WERI-Rb-1 (cell line): ENCODE measurements around the gene RPL12.
"Not testable (repeated sequence)": the region's sequence is repeated elsewhere in the genome, so short reads cannot be mapped to it uniquely, and the experiment has no call there.

Experiments used
- DNase-seq: peaks from one replicate; pipeline ENCODE4 v3.0.0-alpha.2; 2020
- H3K27ac ChIP-seq: fragments of 250-450 bp; sonication (Bioruptor Pico); 2 replicates; pipeline ENCODE4 v1.5.1; 2020; ENCODE audit warnings: mild to moderate bottlenecking, moderate library complexity
- H3K27me3 ChIP-seq: fragments of 250-450 bp; sonication (Bioruptor Pico); 2 replicates; pipeline ENCODE4 v1.5.1; 2021; ENCODE audit warnings: mild to moderate bottlenecking, low read depth, moderate library complexity; ENCODE audit not compliant: insufficient read depth, severe bottlenecking
- H3K36me3 ChIP-seq: fragments of 250-450 bp; sonication (Bioruptor Pico); 2 replicates; pipeline ENCODE4 v1.5.1; 2020; ENCODE audit warnings: mild to moderate bottlenecking, moderate library complexity
- H3K4me3 ChIP-seq: 2 replicates; pipeline ENCODE4 v1.5.1; 2011; ENCODE audit warnings: low read depth, mild to moderate bottlenecking, control low read depth, low read length
- H3K9me3 ChIP-seq: fragments of 250-450 bp; sonication (Bioruptor Pico); 2 replicates; pipeline ENCODE4 v1.5.1; 2021; ENCODE audit warnings: mild to moderate bottlenecking, moderate library complexity; ENCODE audit not compliant: severe bottlenecking
- CTCF ChIP-seq: IDR thresholded peaks from 2 replicates; pipeline ENCODE4 v1.5.1; 2011; ENCODE audit warnings: low read depth, mild to moderate bottlenecking, control low read depth, inconsistent platforms, low read length

The RPL12 gene

GRCh38 chr9:127467621-127468020, 16.4 kb upstream of the RPL12 start:
- TF ChIP-seq CTCF: no peak
- H3K9me3 ChIP-seq: no peaks in the 10 kb centered on the region
- H3K27ac ChIP-seq: no peak overlapping the region
- H3K27me3 ChIP-seq: no peaks in the 10 kb centered on the region
- no peak for DNase-seq
- no peak overlapping the region for H3K4me3 ChIP-seq
- peaks cover 6% of the 10 kb centered on the region for H3K36me3 ChIP-seq

- H3K27ac ChIP-seq, H3K4me3 ChIP-seq, DNase-seq, H3K27me3 ChIP-seq, H3K9me3 ChIP-seq: not testable (repeated sequence)
- peaks cover 16% of the 10 kb centered on the region for H3K36me3 ChIP-seq
Measured at GRCh38 chr9:127466407-127466917, 15.3 kb upstream of the RPL12 start.

GRCh38 chr9:127463911-127464310, 12.7 kb upstream of the RPL12 start:
- Histone ChIP-seq H3K9me3 (no peaks in the 10 kb centered on the region), H3K27me3 (no peaks in the 10 kb centered on the region), H3K36me3 (peaks cover 37% of the 10 kb centered on the region), H3K27ac (peak overlapping the region; percentile 46), H3K4me3 (no peak overlapping the region)
- no peak for DNase-seq
- TF ChIP-seq CTCF: no peak

- Histone ChIP-seq H3K9me3 (no peaks in the 10 kb centered on the region), H3K4me3 (no peak overlapping the region), H3K27ac (peak overlapping the region; percentile 46), H3K27me3 (no peaks in the 10 kb centered on the region), H3K36me3 (peaks cover 37% of the 10 kb centered on the region)
- DNase-seq: peak; percentile 50
- TF ChIP-seq CTCF: no peak
Measured at GRCh38 chr9:127463382-127463781, 12.2 kb upstream of the RPL12 start.

- no peak for TF ChIP-seq CTCF
- Histone ChIP-seq H3K4me3 (no peak overlapping the region), H3K36me3 (peaks cover 47% of the 10 kb centered on the region), H3K27me3 (no peaks in the 10 kb centered on the region), H3K27ac (no peak overlapping the region), H3K9me3 (no peaks in the 10 kb centered on the region)
- no peak for DNase-seq
Measured at GRCh38 chr9:127458921-127459320, 7.7 kb upstream of the RPL12 start.

GRCh38 chr9:127457191-127457878, 6.1 kb upstream of the RPL12 start:
- peaks cover 47% of the 10 kb centered on the region for H3K36me3 ChIP-seq

More at GRCh38 chr9:127457191-127457878, 6.1 kb upstream of the RPL12 start:
- no peak for TF ChIP-seq CTCF
- Histone ChIP-seq H3K9me3 (no peaks in the 10 kb centered on the region), H3K4me3 (no peak overlapping the region), H3K27me3 (no peaks in the 10 kb centered on the region), H3K27ac (no peak overlapping the region)
- no peak for DNase-seq
